OCI-LY1 (cell line): ENCODE measurements around the gene CMTR2.
"Not testable (repeated sequence)": the region's sequence is repeated elsewhere in the genome, so short reads cannot be mapped to it uniquely, and the experiment has no call there.

Experiments used
- H2AFZ ChIP-seq: fragments of 200-600 bp; sonication (generic), shearing (Covaris generic); 2 replicates; pipeline ENCODE4 v1.6.0; 2014; ENCODE audit warnings: antibody characterized with exemption, mild to moderate bottlenecking, low read length
- H3F3A ChIP-seq: fragments of 200-600 bp; sonication (generic), shearing (Covaris generic); 2 replicates; pipeline ENCODE4 v1.6.0; 2014; ENCODE audit warnings: mild to moderate bottlenecking, antibody characterized with exemption, low read length, moderate library complexity; ENCODE audit not compliant: insufficient read depth
- H3K27ac ChIP-seq: fragments of 200-600 bp; sonication (generic); 2 replicates; pipeline ENCODE4 v1.5.1; 2014; ENCODE audit warnings: low read length, mixed run types, mild to moderate bottlenecking, low read depth; ENCODE audit not compliant: poor library complexity, severe bottlenecking
- H3K27me3 ChIP-seq: fragments of 200-600 bp; sonication (generic); 2 replicates; pipeline ENCODE4 v1.6.0; 2014; ENCODE audit warnings: antibody characterized with exemption, mild to moderate bottlenecking, low read length, moderate library complexity; ENCODE audit not compliant: insufficient read depth
- H3K36me3 ChIP-seq: fragments of 200-600 bp; sonication (generic); 2 replicates; pipeline ENCODE4 v1.6.1; 2014; ENCODE audit warnings: mild to moderate bottlenecking, antibody characterized with exemption, low read length, moderate library complexity, mixed read lengths; ENCODE audit not compliant: insufficient read depth
- H3K4me1 ChIP-seq: fragments of 200-600 bp; sonication (generic); 2 replicates; pipeline ENCODE4 v1.5.1; 2014; ENCODE audit warnings: mild to moderate bottlenecking, low read length, moderate library complexity; ENCODE audit not compliant: insufficient read depth, severe bottlenecking
- H3K4me2 ChIP-seq: fragments of 200-600 bp; sonication (generic), shearing (Covaris generic); 2 replicates; pipeline ENCODE4 v1.6.1; 2014; ENCODE audit warnings: low read length
- H3K4me3 ChIP-seq: fragments of 200-600 bp; sonication (generic); 2 replicates; pipeline ENCODE4 v1.5.1; 2014; ENCODE audit warnings: low read length, low read depth, mild to moderate bottlenecking, mixed read lengths; ENCODE audit not compliant: poor library complexity, severe bottlenecking
- H3K79me2 ChIP-seq: fragments of 200-600 bp; shearing (Covaris generic); 2 replicates; pipeline ENCODE4 v1.6.1; 2016; ENCODE audit warnings: mixed run types, low read length, mixed read lengths; ENCODE audit not compliant: insufficient read depth
- H3K9ac ChIP-seq: fragments of 200-600 bp; sonication (generic), shearing (Covaris generic); 2 replicates; pipeline ENCODE4 v1.6.1; 2014; ENCODE audit warnings: mild to moderate bottlenecking, low read length, mixed read lengths
- H3K9me2 ChIP-seq: fragments of 200-600 bp; sonication (generic), shearing (Covaris generic); 2 replicates; pipeline ENCODE4 v1.6.1; 2014; ENCODE audit warnings: low read depth, mild to moderate bottlenecking, low read length, mixed read lengths
- H3K9me3 ChIP-seq: fragments of 200-600 bp; shearing (Covaris generic); 2 replicates; pipeline ENCODE4 v1.6.1; 2014; ENCODE audit warnings: low read length, mixed read lengths
- H4K20me1 ChIP-seq: fragments of 200-600 bp; sonication (generic), shearing (Covaris generic); 2 replicates; pipeline ENCODE4 v1.6.0; 2016; ENCODE audit warnings: mild to moderate bottlenecking, low read length; ENCODE audit not compliant: insufficient read depth
- EZH2 ChIP-seq: fragments of 200-600 bp; sonication (generic), shearing (Covaris generic); IDR thresholded peaks from 2 replicates; pipeline ENCODE4 v1.8.0; 2017; ENCODE audit warnings: borderline replicate concordance, mixed run types, mild to moderate bottlenecking, antibody characterized with exemption, low read length, moderate library complexity, mixed read lengths
- TF ChIP-seq, protein P1 (sequence below): fragments of 200-600 bp; sonication (generic), shearing (Covaris generic); IDR thresholded peaks from 2 replicates; pipeline ENCODE4 v1.5.1; 2017; ENCODE audit warnings: mild to moderate bottlenecking, antibody characterized with exemption, low read length, moderate library complexity, mixed read lengths

Gene CMTR2

DNA sequence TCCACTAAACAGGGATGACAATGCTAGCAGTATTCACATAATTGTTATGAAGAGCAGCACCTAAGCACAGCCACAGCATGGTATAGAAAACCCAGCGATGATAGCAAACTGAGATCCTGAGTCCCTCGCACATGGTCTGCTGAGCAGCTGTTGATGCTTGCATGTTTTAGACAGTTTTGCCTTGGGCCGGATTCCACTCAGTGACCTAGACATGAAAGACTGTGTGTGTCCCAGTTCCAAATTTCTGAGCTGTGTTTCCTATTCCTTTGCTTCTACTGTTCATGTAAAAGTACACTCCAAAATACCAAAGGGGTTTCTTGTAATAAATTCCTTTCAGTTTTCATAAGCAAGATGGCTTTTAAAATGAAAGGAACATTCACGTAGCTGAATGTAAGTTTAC is 30.8 kb upstream of the CMTR2 start:
- TF ChIP-seq, protein P1, sequence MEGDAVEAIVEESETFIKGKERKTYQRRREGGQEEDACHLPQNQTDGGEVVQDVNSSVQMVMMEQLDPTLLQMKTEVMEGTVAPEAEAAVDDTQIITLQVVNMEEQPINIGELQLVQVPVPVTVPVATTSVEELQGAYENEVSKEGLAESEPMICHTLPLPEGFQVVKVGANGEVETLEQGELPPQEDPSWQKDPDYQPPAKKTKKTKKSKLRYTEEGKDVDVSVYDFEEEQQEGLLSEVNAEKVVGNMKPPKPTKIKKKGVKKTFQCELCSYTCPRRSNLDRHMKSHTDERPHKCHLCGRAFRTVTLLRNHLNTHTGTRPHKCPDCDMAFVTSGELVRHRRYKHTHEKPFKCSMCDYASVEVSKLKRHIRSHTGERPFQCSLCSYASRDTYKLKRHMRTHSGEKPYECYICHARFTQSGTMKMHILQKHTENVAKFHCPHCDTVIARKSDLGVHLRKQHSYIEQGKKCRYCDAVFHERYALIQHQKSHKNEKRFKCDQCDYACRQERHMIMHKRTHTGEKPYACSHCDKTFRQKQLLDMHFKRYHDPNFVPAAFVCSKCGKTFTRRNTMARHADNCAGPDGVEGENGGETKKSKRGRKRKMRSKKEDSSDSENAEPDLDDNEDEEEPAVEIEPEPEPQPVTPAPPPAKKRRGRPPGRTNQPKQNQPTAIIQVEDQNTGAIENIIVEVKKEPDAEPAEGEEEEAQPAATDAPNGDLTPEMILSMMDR = no peak
- no peak for TF ChIP-seq EZH2
- Histone ChIP-seq H3K4me2 (no peak overlapping the region), H3F3A (no peaks in the 10 kb centered on the region), H3K36me3 (no peaks in the 10 kb centered on the region), H3K9me2 (no peaks in the 10 kb centered on the region), H4K20me1 (no peaks in the 10 kb centered on the region), H3K4me1 (no peaks in the 10 kb centered on the region), H3K9ac (no peak overlapping the region), H3K27ac (no peak overlapping the region), H2AFZ (no peak overlapping the region), H3K79me2 (no peaks in the 10 kb centered on the region), H3K9me3 (no peaks in the 10 kb centered on the region), H3K4me3 (no peak overlapping the region), H3K27me3 (no peaks in the 10 kb centered on the region)

DNA sequence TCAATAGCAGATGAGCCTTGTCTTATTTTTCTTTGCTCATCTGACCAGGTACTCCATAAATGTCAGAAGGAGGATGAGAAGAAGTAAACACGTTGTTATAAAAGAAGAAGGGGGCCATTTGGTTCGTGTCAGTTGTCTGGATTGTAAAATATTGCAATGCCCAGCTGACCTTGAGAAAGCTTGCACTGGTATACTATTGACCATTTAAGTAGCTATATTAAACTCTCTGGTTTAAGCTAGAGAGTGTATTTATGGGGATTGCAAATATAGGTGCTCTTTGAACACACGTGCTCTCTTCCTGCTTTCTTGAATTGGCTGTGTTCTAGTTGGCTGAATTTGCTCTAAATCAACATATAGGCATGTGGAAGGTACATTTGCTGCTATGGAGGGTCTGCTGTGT is 26.1 kb upstream of the CMTR2 start:
- H3K9me3 ChIP-seq = no peaks in the 10 kb centered on the region
- H3F3A ChIP-seq = no peaks in the 10 kb centered on the region
- no peaks in the 10 kb centered on the region for H3K79me2 ChIP-seq
- no peak overlapping the region for H3K9ac ChIP-seq
- H3K36me3 ChIP-seq = no peaks in the 10 kb centered on the region
- no peak overlapping the region for H3K4me2 ChIP-seq
- H3K4me1 ChIP-seq = no peaks in the 10 kb centered on the region
- H2AFZ ChIP-seq = no peak overlapping the region
- H3K27me3 ChIP-seq = no peaks in the 10 kb centered on the region
- no peak for TF ChIP-seq EZH2
- TF ChIP-seq, protein P1 = no peak
- H3K27ac ChIP-seq = no peak overlapping the region
- no peaks in the 10 kb centered on the region for H4K20me1 ChIP-seq
- H3K9me2 ChIP-seq = no peaks in the 10 kb centered on the region
- H3K4me3 ChIP-seq = no peak overlapping the region

DNA sequence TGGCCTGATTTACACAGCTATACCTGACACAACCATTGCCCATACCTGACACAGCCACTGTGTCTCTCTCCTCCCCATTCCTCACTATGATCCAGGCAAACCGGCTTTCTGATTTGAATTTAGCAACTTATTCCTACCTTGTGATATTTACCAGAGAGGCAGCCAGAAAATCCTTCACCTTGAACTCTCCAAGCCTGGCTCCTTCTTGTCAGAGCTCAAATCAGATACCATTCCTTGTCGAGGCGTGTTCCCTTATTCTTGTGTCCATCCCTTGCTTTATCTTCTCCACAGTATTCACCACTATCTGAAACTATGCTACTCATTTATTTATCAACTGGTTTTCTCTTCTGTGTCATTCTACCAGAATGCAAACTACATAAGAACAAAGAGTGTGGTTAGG is 24.4 kb upstream of the CMTR2 start:
- H3K4me2 ChIP-seq, H3K36me3 ChIP-seq, H3K4me1 ChIP-seq, H3K4me3 ChIP-seq, H2AFZ ChIP-seq, H3K27ac ChIP-seq, H3F3A ChIP-seq, H3K9me2 ChIP-seq, H4K20me1 ChIP-seq, H3K27me3 ChIP-seq, H3K79me2 ChIP-seq, H3K9me3 ChIP-seq, H3K9ac ChIP-seq: not testable (repeated sequence)

DNA sequence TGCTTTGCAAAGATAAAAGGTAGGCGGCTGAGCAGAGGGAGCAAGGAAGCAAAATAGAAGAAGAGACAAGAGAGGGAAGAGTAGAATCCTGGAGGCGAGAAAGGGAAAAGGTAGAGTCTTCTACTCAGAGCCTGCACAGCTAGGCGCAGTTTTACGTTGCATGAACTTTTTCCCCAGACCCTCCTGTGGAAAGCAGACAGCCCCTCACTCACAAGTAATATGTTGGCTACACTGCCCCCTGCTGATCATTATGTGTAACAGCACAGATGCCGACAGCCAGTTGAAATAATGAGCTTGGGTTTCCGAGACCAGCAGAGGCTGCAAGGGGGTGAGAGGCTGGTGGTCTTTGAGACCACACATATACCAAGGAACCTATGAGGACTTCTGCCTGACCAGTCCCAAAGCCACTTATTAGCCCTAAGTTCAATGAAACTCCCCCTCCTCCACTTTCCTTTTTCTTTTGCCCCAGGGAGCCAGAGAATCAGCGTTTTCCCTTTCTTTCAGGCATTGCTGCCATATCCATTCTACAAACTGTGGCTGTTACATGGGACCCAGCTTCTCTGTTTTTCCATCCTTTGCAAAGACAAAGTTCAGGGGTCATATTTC is 22.5 kb upstream of the CMTR2 start:
- Histone ChIP-seq H3K9me3 (no peaks in the 10 kb centered on the region), H3K4me3 (no peak overlapping the region), H3K9ac (no peak overlapping the region), H3K27me3 (no peaks in the 10 kb centered on the region), H3K4me1 (no peaks in the 10 kb centered on the region), H3F3A (no peaks in the 10 kb centered on the region), H3K4me2 (no peak overlapping the region), H4K20me1 (no peaks in the 10 kb centered on the region), H2AFZ (no peak overlapping the region), H3K9me2 (no peaks in the 10 kb centered on the region), H3K27ac (no peak overlapping the region), H3K79me2 (no peaks in the 10 kb centered on the region), H3K36me3 (no peaks in the 10 kb centered on the region)
- TF ChIP-seq, protein P1 = peak; percentile 90
- no peak for TF ChIP-seq EZH2
